ENCODE data around the gene IGDCC3. TPM values are rescaled to one million over a fixed set of nuclear protein-coding genes. Genes with fewer than 3 reads are reported as not detected.
A peak's percentile ranks its signal among the peaks of the same experiment; 100 is the strongest.

IGDCC3 gene
- total RNA-seq, 1 experiment from 2014 or later: 53.5 TPM

DNA sequence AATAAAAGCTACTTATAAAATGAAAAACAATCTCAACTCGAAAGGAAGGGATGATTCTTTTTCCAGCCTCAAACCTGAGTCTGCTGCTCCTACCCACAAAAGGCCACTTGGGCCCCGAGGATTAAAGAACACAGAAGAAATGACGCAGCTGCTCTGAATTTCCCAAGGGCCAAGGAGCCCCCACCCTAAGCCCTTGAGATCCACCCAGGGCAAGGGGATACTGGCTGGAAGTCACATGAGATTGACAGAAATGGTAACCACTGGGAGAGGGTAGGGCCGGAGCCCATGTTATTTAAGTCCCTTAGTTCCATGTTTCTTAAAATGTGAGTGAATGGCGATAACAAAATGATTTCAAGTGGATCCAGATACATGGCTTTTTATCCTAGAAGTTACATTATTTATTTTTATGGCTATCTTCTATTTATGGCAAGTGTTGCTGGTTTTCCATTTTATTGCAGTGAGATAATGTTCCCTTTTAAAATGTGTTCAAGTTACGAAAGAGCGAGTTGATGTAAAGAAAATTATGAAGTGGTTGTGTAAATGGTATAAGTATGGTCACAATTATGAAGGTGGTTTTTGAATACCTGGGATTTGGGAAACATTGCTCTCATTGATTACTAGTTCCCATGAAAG, 28.1 kb upstream of the IGDCC3 start (continued):
- TF ChIP-seq ZNF263 (CRISPR knock-in tag; IDR thresholded peaks at IDR 0.05; ENCODE audit: low read depth): no peak

DNA sequence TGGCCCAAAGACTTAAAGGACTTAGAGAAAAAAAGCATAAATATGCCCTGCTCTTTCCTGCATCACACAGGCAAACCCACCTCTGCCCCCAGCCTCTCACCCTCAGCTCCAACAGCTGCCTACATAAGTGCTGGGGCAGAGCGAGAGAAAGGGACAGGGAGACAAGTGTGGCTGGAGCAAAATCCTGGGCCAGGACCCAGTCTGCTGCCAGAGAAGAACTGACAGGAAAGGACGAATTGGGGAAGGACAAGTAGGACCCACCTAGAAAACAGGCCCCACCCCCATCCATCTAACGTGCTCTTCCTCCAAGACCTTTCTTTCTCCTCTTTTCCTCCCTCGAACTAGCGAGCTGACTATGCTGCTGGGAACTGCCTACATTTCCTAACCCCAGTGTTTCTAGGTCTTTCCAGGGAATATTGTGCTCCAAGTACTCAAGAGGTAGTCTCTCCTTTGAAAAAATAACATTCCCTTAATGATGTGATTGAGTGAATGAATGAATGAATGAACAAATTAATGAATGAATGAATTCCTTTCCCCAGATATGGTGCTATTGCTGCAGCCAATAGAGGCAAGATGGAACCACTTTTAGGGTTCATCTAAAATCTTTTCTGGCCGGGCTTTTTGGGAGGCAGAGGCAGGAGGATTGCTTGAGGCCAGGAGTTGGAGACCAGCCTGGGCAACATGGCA, 26.5 kb upstream of the IGDCC3 start:
- ChIA-PET POLR2A (interaction anchor here (0.7 to 2.9 kb wide), 2 partner anchors 12 to 17 kb away, joined by 3 to 12 read pairs; no protein-coding TSS in a partner anchor), CTCF (interaction anchor here (0.5 to 2.2 kb wide), 7 partner anchors 11 to 86 kb away, joined by 3 to 10 read pairs (median 4); no protein-coding TSS in a partner anchor)
- H3K9me3 Mint-ChIP-seq: no peaks in the 10 kb centered on the region
- H3K27me3 Mint-ChIP-seq (ENCODE audit: low read depth): no peaks in the 10 kb centered on the region; the same call in 1 of the 2 replicates
- TF ChIP-seq EMX1 (CRISPR knock-in tag; IDR thresholded peaks at IDR 0.05) (no peak), SP1 (CRISPR knock-in tag; conservative IDR thresholded peaks at IDR 0.05) (0 out of 2 replicates have a peak, but pooled peaks have one; percentile 13), MXD4 (CRISPR knock-in tag; IDR thresholded peaks at IDR 0.05; ENCODE audit: borderline replicate concordance) (no peak), ZNF263 (CRISPR knock-in tag; IDR thresholded peaks at IDR 0.05; ENCODE audit: low read depth) (no peak)
- TF ChIP-seq, protein P1, sequence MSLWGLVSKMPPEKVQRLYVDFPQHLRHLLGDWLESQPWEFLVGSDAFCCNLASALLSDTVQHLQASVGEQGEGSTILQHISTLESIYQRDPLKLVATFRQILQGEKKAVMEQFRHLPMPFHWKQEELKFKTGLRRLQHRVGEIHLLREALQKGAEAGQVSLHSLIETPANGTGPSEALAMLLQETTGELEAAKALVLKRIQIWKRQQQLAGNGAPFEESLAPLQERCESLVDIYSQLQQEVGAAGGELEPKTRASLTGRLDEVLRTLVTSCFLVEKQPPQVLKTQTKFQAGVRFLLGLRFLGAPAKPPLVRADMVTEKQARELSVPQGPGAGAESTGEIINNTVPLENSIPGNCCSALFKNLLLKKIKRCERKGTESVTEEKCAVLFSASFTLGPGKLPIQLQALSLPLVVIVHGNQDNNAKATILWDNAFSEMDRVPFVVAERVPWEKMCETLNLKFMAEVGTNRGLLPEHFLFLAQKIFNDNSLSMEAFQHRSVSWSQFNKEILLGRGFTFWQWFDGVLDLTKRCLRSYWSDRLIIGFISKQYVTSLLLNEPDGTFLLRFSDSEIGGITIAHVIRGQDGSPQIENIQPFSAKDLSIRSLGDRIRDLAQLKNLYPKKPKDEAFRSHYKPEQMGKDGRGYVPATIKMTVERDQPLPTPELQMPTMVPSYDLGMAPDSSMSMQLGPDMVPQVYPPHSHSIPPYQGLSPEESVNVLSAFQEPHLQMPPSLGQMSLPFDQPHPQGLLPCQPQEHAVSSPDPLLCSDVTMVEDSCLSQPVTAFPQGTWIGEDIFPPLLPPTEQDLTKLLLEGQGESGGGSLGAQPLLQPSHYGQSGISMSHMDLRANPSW (CRISPR knock-in tag; conservative IDR thresholded peaks at IDR 0.05; ENCODE audit: low read depth): no peak
- TF ChIP-seq, protein P2, sequence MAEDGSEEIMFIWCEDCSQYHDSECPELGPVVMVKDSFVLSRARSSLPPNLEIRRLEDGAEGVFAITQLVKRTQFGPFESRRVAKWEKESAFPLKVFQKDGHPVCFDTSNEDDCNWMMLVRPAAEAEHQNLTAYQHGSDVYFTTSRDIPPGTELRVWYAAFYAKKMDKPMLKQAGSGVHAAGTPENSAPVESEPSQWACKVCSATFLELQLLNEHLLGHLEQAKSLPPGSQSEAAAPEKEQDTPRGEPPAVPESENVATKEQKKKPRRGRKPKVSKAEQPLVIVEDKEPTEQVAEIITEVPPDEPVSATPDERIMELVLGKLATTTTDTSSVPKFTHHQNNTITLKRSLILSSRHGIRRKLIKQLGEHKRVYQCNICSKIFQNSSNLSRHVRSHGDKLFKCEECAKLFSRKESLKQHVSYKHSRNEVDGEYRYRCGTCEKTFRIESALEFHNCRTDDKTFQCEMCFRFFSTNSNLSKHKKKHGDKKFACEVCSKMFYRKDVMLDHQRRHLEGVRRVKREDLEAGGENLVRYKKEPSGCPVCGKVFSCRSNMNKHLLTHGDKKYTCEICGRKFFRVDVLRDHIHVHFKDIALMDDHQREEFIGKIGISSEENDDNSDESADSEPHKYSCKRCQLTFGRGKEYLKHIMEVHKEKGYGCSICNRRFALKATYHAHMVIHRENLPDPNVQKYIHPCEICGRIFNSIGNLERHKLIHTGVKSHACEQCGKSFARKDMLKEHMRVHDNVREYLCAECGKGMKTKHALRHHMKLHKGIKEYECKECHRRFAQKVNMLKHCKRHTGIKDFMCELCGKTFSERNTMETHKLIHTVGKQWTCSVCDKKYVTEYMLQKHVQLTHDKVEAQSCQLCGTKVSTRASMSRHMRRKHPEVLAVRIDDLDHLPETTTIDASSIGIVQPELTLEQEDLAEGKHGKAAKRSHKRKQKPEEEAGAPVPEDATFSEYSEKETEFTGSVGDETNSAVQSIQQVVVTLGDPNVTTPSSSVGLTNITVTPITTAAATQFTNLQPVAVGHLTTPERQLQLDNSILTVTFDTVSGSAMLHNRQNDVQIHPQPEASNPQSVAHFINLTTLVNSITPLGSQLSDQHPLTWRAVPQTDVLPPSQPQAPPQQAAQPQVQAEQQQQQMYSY (CRISPR knock-in tag; IDR thresholded peaks at IDR 0.05): peak; percentile 96
- no peak overlapping the region for H3K27ac Mint-ChIP-seq
- no peak overlapping the region for H3K4me3 Mint-ChIP-seq
- ATAC-seq (peak; percentile 24), DNase-seq (ENCODE audit: low spot score) (no peak)
- H3K4me1 Mint-ChIP-seq: peaks cover 36% of the 10 kb centered on the region
- no peaks in the 10 kb centered on the region for H3K36me3 Mint-ChIP-seq

DNA sequence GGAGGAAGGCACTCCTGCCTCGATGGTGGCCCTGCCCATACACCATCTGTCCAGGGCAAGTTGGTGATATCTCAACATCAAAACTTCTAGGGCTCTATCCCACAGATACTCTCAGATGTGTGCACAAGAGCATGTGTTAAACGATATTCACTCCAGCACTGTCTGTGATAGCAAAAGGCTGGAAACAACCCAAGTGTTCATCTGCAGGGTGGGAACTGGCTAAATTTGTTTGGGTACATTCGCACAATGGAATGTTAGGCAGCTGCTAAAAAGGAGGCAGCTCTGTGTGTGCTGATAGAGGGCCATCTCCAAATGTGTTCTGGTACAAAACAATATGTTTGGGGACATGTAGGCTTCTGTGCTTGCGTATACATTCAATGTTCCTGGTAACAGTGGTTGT, 25.2 kb upstream of the IGDCC3 start:
- CTCF ChIA-PET: interaction anchor here (4.4 kb wide), 1 partner anchor 16 kb away, joined by 105 read pairs; no protein-coding TSS in a partner anchor
- no peak for DNase-seq (ENCODE audit: low spot score)
- Mint-ChIP-seq H3K4me3 (no peak overlapping the region), H3K9me3 (no peaks in the 10 kb centered on the region), H3K27me3 (ENCODE audit: low read depth) (peaks cover 5% of the 10 kb centered on the region), H3K36me3 (no peaks in the 10 kb centered on the region), H3K27ac (no peak overlapping the region), H3K4me1 (peaks cover 30% of the 10 kb centered on the region)
- ATAC-seq: no peak
- TF ChIP-seq, protein P3, sequence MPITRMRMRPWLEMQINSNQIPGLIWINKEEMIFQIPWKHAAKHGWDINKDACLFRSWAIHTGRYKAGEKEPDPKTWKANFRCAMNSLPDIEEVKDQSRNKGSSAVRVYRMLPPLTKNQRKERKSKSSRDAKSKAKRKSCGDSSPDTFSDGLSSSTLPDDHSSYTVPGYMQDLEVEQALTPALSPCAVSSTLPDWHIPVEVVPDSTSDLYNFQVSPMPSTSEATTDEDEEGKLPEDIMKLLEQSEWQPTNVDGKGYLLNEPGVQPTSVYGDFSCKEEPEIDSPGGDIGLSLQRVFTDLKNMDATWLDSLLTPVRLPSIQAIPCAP (CRISPR knock-in tag; IDR thresholded peaks at IDR 0.05): no peak
- TF ChIP-seq, protein P4, sequence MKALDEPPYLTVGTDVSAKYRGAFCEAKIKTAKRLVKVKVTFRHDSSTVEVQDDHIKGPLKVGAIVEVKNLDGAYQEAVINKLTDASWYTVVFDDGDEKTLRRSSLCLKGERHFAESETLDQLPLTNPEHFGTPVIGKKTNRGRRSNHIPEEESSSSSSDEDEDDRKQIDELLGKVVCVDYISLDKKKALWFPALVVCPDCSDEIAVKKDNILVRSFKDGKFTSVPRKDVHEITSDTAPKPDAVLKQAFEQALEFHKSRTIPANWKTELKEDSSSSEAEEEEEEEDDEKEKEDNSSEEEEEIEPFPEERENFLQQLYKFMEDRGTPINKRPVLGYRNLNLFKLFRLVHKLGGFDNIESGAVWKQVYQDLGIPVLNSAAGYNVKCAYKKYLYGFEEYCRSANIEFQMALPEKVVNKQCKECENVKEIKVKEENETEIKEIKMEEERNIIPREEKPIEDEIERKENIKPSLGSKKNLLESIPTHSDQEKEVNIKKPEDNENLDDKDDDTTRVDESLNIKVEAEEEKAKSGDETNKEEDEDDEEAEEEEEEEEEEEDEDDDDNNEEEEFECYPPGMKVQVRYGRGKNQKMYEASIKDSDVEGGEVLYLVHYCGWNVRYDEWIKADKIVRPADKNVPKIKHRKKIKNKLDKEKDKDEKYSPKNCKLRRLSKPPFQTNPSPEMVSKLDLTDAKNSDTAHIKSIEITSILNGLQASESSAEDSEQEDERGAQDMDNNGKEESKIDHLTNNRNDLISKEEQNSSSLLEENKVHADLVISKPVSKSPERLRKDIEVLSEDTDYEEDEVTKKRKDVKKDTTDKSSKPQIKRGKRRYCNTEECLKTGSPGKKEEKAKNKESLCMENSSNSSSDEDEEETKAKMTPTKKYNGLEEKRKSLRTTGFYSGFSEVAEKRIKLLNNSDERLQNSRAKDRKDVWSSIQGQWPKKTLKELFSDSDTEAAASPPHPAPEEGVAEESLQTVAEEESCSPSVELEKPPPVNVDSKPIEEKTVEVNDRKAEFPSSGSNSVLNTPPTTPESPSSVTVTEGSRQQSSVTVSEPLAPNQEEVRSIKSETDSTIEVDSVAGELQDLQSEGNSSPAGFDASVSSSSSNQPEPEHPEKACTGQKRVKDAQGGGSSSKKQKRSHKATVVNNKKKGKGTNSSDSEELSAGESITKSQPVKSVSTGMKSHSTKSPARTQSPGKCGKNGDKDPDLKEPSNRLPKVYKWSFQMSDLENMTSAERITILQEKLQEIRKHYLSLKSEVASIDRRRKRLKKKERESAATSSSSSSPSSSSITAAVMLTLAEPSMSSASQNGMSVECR (CRISPR knock-in tag; IDR thresholded peaks at IDR 0.05; ENCODE audit: borderline replicate concordance): no peak
- TF ChIP-seq EMX1 (CRISPR knock-in tag; IDR thresholded peaks at IDR 0.05) (no peak), NFE2L1 (CRISPR knock-in tag; IDR thresholded peaks at IDR 0.05) (no peak)
- POLR2A ChIA-PET: interaction anchor here (2.9 kb wide), 1 partner anchor 19 kb away, joined by 12 read pairs; no protein-coding TSS in a partner anchor
